Coronary artery (tissue), 2 donors: Measurements from ENCODE around the gene FSTL1.

Source experiments
- DNase-seq: peaks from one replicate; pipeline ENCODE4 v3.0.0-alpha.2; 2017; ENCODE audit warnings: low spot score
- H3K27ac ChIP-seq, 2 donors: fragments of 200-600 bp; sonication (generic); one replicate each; pipeline ENCODE4 v1.5.1; 2016 to 2019
- H3K4me3 ChIP-seq: fragments of 200-600 bp; sonication (generic); 2 replicates; pipeline ENCODE4 v1.5.1; 2016; ENCODE audit warnings: mild to moderate bottlenecking, moderate library complexity
- TF ChIP-seq, protein P1 (sequence below): fragments of 200-600 bp; sonication (generic); IDR thresholded peaks from one replicate; pipeline ENCODE4 v1.5.1; 2019; ENCODE audit warnings: antibody characterized with exemption

The FSTL1 gene

DNA sequence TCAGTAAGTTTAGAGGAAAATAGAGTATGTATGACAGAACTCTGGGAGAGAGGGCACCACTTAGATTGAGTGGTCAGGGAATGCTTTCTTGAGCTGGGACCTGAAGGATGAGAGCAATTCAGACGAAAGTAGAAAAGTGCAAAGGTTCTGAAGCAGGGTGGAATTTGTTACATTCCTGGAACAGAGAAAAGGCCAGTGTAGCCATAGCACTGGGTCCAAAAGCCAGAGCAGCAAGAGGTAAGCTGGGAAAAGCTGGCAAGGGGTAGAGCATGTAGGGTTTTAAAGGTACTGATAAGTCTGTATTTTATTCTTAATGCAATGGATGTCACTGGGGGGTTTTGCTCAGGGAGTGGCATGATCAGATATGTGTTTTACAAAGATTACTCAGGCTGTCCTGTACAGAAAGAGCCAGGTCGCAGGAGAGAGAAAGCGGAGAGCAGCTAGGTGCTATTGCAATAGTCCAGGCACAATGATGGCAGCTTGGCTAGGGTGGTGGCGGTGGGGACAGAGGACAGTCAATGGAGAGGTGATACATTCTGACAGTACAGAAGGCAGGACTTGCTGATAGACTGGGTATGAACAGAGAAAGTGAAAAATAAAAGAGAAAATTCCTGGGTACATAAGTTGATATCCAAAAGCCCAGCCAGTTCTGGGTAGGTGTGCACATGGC lies 17.0 kb downstream of the FSTL1 start:
- peak overlapping the region in 1 of 2 donors; percentile 94 for H3K27ac ChIP-seq
- peak; percentile 35 for DNase-seq
- TF ChIP-seq, protein P1, sequence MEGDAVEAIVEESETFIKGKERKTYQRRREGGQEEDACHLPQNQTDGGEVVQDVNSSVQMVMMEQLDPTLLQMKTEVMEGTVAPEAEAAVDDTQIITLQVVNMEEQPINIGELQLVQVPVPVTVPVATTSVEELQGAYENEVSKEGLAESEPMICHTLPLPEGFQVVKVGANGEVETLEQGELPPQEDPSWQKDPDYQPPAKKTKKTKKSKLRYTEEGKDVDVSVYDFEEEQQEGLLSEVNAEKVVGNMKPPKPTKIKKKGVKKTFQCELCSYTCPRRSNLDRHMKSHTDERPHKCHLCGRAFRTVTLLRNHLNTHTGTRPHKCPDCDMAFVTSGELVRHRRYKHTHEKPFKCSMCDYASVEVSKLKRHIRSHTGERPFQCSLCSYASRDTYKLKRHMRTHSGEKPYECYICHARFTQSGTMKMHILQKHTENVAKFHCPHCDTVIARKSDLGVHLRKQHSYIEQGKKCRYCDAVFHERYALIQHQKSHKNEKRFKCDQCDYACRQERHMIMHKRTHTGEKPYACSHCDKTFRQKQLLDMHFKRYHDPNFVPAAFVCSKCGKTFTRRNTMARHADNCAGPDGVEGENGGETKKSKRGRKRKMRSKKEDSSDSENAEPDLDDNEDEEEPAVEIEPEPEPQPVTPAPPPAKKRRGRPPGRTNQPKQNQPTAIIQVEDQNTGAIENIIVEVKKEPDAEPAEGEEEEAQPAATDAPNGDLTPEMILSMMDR, result no peak
- H3K4me3 ChIP-seq, result peak overlapping the region; percentile 1

DNA sequence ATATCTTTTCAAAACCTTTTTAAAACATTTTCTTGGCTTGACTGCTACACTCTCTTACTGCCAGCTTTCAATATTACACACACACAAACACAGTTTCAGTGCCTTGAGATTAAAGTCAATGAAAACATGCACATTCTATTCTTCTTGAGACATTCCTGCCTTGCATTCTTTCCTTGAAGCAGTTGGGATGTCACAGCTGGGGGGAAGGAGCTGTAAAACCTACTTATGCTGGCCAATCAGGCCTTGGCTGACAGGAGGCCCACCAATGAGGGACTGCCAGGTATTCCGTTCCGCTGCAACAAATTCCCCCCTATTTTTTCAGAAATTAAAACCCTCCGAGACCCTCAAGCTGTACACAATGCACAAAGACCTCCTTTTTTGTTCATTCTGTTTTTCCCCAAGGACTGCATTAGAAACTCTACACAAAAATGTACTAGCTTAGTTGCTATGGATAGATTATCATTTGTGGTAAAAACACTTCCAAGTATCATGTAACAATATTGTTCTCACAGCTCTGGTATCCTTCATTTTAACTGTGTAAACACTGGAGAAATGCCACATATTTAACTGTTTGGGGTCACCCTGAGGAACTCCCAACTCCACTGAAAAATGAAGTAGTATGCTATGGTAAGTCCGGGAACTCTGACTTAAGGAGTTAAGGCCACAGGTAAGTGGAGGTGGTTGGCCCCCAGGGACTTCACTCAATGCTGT lies 18.5 kb downstream of the FSTL1 start:
- Histone ChIP-seq H3K4me3 (peak overlapping the region; percentile 49), H3K27ac (peak overlapping the region; percentile 50 to 94)
- peak; percentile 75 for DNase-seq
- TF ChIP-seq, protein P1, result no peak

DNA sequence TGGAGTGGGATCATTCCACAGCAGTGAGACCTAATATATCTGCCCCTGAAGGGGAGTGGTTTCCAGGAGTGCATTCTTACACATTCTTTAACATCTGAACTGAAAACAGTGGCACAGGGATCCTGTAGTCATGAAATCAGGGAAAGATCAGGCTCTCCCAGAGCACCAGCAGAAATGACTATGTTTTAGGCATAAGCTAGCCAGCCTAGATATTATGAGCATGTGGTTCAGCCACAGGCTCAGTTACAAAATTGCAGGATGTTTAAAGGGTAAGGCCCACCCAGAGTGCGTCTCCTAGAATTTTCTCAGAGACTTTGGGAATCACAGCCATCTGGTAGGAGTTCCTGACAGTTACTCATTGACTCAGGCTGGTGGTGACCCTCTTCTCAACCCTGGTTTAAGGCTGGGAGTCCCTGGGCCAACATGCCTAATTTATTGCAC lies 20.9 kb downstream of the FSTL1 start:
- peak; percentile 19 for DNase-seq

DNA sequence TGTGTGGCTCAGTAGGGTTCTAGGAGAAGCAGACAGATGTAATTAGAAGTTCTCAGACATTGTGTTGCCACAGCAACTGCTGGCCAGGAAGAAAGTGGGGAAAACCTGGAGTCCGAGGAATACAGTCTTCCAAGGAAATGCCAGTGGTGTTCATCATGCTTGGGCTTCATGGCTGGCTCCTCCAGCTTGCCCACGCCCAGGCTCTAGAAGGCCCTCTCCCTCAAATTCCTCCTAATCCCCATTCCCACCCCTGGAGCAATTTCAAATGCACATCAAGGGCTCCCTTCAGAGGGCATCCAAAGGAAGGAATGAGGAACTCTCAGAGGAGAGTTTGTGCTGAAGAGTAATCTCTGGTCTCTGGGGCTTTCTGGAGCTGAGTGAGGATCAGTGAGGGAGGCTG lies 21.9 kb downstream of the FSTL1 start:
- Histone ChIP-seq H3K4me3 (no peak overlapping the region), H3K27ac (peak overlapping the region; percentile 80 to 94)
- DNase-seq, result no peak
- TF ChIP-seq, protein P1, result no peak

More for the DNA sequence above, 20.9 kb downstream of the FSTL1 start:
- Histone ChIP-seq H3K27ac (peak overlapping the region; percentile 31 to 94), H3K4me3 (no peak overlapping the region)
- TF ChIP-seq, protein P1, result no peak

DNA sequence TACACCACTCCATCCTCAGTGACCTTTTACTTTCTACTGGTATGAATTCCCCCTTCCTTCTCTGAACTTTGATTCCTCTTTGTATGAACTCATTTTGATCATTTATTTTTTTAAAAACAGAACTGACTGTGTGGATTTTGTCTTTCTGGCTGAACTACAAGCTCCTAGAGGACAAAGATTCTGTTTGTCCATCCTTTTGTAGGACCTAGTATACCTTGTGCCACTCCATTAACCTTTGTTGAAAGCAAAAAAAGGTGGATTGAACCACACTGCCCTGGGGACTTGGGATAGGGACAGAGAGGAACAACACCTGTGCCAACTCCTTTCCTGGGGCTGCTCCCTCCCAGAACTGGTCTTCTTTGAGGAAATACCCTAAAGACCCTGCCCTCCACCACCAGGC lies 23.6 kb downstream of the FSTL1 start:
- peak; percentile 11 for DNase-seq
- peak overlapping the region; percentile 80 to 94 for H3K27ac ChIP-seq
- no peak overlapping the region for H3K4me3 ChIP-seq
- TF ChIP-seq, protein P1, result no peak

DNA sequence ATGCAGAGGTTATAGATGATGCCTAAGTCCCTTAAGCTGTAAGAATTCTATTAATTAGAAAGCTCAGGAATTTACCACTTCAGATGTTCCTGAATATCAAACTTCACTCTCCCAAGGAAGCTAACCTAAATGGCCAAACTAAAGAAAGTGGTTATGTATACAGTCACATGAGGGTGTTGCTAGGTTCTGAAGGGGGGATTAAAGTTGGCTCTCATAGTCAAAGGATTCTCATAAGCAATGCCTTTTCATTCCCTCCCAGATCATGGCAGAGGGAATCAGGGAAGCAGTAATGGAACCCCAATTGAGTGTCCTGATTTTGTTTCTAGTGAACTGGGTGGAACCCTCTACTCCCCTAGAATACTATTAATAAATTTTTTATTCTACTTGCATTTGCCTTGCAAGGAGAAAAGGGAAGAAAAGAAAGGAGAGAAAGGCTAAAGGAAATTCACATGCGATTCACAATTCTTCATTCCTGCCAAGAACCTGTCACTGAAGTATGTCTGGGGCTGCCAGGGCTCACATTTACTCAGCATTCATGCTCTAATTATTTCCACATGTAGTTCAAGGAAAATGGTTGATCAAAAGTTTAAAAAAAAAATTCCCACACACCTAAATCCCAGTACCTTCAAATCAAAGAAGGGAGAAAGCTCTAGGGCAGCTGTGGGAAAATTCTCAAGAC lies 25.1 kb downstream of the FSTL1 start:
- Histone ChIP-seq H3K4me3 (peak overlapping the region; percentile 36), H3K27ac (peak overlapping the region; percentile 80 to 94)
- TF ChIP-seq, protein P1, result no peak
- DNase-seq, result peak; percentile 74
